HG03432 (cell line): ENCODE results near the gene PDAP1.
"Not testable (repeated sequence)": the region's sequence is repeated elsewhere in the genome, so short reads cannot be mapped to it uniquely, and the experiment has no call there.

Experiments used
- ATAC-seq: cut with Tn5 transposase; IDR thresholded peaks from one replicate; pipeline ENCODE4 v1.9.1; 2021; ENCODE audit warnings: mild to moderate bottlenecking, moderate library complexity; ENCODE audit not compliant: unreplicated experiment

PDAP1 gene, protein sequence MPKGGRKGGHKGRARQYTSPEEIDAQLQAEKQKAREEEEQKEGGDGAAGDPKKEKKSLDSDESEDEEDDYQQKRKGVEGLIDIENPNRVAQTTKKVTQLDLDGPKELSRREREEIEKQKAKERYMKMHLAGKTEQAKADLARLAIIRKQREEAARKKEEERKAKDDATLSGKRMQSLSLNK

DNA sequence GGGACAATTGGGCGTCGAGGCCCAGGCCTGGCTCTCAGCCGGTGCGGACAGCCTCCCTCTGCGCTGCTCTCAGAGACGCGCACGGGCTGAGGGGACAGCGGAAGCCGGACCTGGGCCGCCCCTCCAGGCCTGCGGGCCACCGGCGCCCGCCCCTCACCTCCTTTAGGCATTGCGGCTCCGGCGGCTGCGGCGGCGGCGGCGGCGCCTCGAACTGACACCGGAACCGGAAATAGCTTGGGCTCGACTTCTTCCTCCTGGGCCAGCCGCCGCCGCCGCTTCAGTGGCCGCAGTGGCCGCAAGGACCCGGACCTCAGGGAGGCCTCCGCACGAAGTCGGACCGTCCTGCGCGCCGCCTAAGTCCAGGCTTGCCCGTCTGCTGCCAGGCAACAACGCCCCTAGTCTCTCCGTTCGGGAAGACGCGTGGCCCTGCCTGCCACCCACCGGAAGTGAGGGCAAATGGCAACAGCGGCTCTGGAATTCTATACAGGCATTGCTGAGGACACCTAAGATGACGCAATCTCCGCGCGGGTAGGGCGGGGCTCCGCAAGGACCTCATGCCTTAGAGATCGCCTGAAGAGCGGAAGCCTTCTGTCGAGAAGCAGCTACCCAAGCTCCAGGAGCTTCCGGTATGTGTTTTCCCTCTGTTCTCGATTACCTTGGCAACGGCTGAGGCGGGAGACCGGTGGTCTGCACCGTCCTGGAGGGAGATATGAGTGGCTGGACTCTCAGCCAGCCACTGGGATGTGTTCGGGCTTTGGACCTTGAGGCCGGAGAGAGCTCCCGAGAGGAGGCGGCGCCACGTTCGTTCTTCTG is at the start of gene PDAP1, which contains the start of gene BUD31:
Gene PDAP1, minus strand, starts transcription at position 219 of the 813 bp plus-strand sequence. Its CDS starts 49 bp downstream, at position 170.
Gene BUD31, plus strand, starts transcription at position 591 of the 813 bp plus-strand sequence. CDS start 2,124 bp downstream, outside the sequence.
- peak; percentile 81 for ATAC-seq

DNA sequence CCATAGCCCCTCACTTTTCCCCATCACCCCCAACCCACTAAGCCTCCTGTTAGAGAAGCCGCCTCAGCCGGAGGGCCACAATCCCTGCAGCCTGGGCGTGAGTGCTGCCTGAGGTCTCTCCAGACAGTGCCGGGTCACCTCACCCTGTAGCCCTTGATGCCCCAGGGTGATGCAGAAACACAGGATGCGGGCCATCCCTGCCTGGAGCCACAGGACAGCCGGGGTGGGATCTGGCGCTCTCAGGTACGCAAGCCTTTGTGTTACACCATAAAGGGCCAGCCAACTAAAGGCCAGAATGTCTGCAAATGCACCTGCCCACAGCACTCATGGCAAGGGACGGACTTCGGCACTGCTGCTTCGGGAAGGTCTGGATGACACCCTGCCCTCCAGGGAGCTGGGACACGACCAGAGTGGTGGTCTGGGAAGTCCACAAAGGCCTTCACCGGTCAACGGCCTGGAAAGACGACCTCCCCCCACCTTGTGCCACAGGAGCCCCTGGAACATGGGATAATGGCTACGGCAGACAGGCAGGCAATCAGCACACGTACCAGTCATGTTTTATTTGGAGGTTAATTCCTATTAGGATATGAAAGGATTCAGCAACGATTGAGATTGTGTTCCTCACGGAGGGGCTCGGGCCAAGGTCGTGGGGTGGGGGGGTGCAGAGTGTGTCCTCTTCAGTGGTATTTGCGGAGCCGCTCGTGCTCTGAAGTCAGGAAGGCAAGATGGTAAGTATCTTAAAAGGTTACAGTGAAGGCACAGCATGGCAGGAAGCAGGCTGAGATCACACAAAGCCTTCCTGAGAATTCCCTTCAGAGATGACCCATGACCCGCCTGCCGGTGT is 49.5 kb upstream of the PDAP1 start:
- ATAC-seq = no peak

GRCh38 chr7:99457050-99457649 is 48.8 kb upstream of the PDAP1 start:
- no peak for ATAC-seq

GRCh38 chr7:99456288-99456687 is 47.9 kb upstream of the PDAP1 start:
- ATAC-seq = no peak

GRCh38 chr7:99455874-99456273 is 47.5 kb upstream of the PDAP1 start:
- no peak for ATAC-seq

DNA sequence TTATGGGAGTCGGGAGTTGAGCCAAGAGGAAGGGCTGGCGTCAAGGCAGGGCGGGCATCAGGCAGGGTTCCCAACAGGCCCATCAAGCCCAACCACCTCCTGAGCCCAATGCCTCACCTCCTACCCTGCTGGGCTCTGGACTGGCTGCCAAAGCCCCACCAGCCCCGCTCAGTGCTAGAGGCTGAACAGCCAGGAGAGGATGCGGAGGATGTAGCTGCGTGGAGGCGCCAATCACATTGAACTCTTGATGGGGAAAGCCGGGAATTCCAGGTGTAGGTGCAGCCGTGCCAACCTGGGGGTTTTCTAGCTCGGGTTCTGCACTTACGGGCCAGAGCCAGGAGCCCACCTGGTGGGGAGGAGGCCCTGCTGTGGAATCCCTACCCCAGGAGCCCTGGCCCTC is 44.7 kb upstream of the PDAP1 start:
- no peak for ATAC-seq

GRCh38 chr7:99452541-99452940 is 44.1 kb upstream of the PDAP1 start:
- no peak for ATAC-seq

DNA sequence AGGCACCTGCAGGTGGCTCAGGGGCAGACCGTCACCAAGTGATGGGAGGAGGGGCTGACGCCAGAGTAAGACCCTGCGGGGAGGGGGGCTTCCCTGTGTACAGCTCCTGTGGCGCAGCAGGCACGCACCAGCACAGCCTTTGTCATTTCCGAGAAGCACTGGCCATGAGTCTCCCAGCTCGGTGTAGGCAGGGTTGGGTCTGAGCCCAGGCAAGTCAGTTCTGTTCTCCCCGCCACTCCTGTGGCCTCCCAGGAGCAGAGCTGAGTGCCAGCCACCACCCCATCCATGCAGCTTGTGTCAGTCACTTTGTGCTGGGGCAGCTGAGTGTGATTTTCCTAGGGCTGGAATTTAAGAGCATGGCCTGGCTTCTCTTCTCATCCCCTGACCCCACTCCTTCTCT is 43.5 kb upstream of the PDAP1 start:
- no peak for ATAC-seq

DNA sequence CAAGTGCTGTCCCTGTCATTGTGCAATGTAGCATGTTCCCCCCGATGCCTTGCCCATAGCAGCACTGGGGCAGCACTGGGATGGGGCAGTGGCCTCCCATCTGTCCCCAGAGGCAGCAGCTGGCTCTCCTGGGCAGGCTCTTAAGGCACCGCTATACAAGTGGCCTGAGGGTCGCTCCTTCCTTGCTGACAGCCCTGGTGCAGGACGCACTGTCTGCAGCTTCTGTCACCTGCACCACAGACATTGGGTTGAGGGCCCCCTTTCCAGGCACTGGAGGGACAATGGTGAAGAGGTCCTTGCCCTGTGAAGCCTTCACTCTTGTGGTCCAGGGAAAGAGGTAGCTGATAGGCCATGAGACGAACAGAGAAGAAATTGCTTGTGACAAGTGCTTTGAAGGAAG is 40.9 kb upstream of the PDAP1 start:
- no peak for ATAC-seq

- no peak for ATAC-seq
These were observed 40.5 kb upstream of the PDAP1 start for GRCh38 chr7:99448855-99449254.

DNA sequence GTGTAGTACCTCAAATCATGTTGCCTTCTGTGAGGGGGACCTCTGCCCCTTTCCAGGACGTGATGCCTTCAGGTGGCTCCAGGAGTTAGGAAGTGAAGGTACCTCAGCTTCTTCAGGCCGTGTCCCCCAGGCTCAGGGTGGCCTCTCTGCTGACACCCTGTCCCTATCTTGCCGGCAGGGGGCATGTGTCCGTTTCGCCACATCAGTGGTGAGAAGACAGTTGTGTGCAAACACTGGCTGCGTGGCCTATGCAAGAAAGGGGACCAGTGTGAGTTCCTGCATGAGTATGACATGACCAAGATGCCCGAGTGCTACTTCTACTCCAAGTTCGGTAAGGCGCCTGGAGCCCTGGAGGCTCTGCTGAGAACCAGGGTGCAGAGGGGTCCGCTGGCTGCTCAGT is 39.5 kb upstream of the PDAP1 start:
- no peak for ATAC-seq

- ATAC-seq = no peak
These were observed 37.7 kb upstream of the PDAP1 start for GRCh38 chr7:99446096-99446495.

DNA sequence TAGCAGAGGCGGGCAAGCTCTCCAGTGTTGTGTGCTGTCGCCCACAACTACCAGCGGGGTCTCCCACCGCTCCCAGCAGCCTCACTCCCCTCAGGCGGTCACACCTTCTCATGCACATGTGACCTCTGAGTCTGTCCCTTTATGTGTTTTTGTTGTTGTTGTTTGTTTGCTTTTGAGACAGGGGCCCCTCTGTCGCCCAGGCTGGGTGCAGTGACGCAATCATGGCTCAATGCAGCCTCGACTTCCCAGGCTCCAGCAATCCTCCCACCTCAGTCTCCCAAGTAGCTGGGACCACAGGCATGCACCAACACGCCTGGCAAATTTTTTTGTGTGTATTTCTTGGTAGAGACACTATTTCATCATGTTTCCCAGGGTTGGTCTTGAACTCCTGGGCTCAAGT is 31.8 kb upstream of the PDAP1 start:
- ATAC-seq = no peak

- peak; percentile 93 for ATAC-seq
These were observed 30.4 kb upstream of the PDAP1 start, which contains the start of the genes CPSF4 and PTCD1 for GRCh38 chr7:99438573-99439480. Gene CPSF4, plus strand, starts transcription at chr7:99438943. Its CDS starts 140 bp downstream, at chr7:99439083. Gene PTCD1, minus strand, starts transcription at chr7:99438798. Its CDS starts 3,556 bp downstream, at chr7:99435242.

GRCh38 chr7:99437946-99438572 is 29.7 kb upstream of the PDAP1 start:
- ATAC-seq = peak; percentile 5

DNA sequence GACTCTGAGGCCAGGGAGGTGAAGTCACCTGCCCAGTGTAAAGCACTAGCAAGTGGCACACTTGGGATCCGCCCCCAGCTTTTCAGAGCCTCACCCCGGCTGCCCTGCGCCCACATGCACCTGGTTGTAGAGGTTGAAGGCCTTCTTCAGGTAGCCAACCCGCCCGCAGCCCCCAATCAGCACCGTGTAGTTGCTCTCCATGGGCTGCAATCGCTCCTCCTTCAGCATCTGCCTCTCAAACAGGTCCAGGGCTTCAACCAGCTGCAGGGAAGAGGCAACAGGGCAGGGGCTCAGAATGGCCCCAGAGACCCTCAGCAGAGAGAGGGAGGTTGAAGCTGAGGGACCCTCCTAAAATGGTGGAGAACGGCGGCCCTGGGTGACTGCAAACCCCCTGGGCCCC is 24.8 kb upstream of the PDAP1 start:
- ATAC-seq = no peak

- not testable (repeated sequence) for ATAC-seq
These were observed 23.6 kb upstream of the PDAP1 start for GRCh38 chr7:99431756-99432540.

DNA sequence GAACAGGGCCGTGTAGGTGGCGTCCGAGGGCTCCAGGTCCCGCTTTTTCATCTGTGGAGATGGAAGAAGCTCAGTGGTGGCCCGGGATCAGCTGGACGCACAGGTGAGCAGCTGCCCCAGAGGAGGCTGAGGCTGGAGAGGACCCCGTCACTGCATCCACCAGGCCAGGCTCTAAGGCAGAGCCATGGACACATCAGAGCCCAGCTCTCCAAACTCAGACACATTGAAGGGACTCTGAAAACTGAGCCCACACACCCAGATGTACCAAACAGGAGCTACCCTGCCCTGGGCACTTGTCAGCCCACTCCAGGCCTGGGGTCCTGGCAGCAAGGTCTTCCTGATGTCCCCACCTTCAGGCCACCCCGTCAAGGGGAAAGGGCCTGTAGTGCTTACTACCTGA is 21.4 kb upstream of the PDAP1 start:
- ATAC-seq = no peak
